Liver (tissue), 3 donors: ENCODE data around the gene LIMS1.
"Not testable (repeated sequence)": the region's sequence is repeated elsewhere in the genome, so short reads cannot be mapped to it uniquely, and the experiment has no call there.

Source experiments
- CTCF ChIP-seq: fragments of 150-350 bp; IDR thresholded peaks from 2 replicates; pipeline ENCODE4 v1.5.1; 2017; ENCODE audit warnings: improper control_type of control experiment, low read depth, low read length; ENCODE audit not compliant: missing input control
- EGR1 ChIP-seq, 2 donors: IDR thresholded peaks; 2 replicates each; pipeline ENCODE4 v1.6.1; 2016 to 2018; ENCODE audit warnings: antibody characterized with exemption in 2 of 2, low read depth in 2 of 2
- HNF4G ChIP-seq: IDR thresholded peaks from 2 replicates; pipeline ENCODE4 v1.6.1; 2016; ENCODE audit warnings: antibody characterized with exemption
- MAX ChIP-seq: IDR thresholded peaks from 2 replicates; pipeline ENCODE4 v1.6.1; 2016; ENCODE audit warnings: antibody characterized with exemption
- RAD21 ChIP-seq, 2 donors: IDR thresholded peaks; 2 replicates each; pipeline ENCODE4 v1.6.1; 2016; ENCODE audit warnings: antibody characterized with exemption in 2 of 2, mild to moderate bottlenecking in 2 of 2
- REST ChIP-seq: IDR thresholded peaks from 2 replicates; pipeline ENCODE4 v1.6.1; 2016; ENCODE audit warnings: antibody characterized with exemption, mild to moderate bottlenecking
- ZBTB33 ChIP-seq: IDR thresholded peaks from 2 replicates; pipeline ENCODE4 v1.6.1; 2016; ENCODE audit warnings: antibody characterized with exemption
- donor health status: healthy.
- donor health status: healthy.

GRCh38 chr2:108512431-108512830 lies 21.8 kb upstream of the LIMS1 start:
- not testable (repeated sequence) for TF ChIP-seq HNF4G; CTCF; MAX; EGR1 (IDR thresholded peaks at IDR 0.05; ENCODE audit: low read depth in 2 of 2); ZBTB33; REST; RAD21 (IDR thresholded peaks at IDR 0.05)
